Measurements from ENCODE around the gene FAM20A.

Gene FAM20A

DNA sequence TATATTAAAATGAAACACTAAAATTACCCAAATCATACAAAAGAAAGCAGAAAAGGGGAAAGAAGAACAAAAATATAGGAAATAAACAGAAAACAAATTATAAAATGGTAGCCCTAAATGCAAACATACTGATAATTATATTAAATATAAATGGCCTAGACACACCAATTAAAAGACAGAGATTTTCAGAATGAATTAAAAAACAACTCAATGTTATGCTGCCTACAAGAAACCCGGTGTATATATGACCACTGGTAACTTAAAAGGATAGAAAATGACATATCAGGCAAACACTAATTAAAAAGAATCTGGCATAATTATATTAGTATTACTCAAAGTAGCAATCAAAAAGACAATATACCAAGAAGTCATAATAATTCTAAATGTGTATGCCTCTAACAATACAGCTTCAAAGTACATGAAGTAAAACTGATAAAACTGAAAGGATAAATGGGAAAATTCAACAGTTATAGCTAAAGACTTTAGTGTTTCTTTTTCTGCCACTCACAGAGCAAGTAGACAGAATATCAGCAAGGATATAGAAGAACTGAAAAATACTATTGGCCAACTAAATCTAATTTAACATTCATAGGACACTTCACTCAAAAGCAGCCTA, 7.5 kb upstream of the FAM20A start:
- no peak for DNase-seq

DNA sequence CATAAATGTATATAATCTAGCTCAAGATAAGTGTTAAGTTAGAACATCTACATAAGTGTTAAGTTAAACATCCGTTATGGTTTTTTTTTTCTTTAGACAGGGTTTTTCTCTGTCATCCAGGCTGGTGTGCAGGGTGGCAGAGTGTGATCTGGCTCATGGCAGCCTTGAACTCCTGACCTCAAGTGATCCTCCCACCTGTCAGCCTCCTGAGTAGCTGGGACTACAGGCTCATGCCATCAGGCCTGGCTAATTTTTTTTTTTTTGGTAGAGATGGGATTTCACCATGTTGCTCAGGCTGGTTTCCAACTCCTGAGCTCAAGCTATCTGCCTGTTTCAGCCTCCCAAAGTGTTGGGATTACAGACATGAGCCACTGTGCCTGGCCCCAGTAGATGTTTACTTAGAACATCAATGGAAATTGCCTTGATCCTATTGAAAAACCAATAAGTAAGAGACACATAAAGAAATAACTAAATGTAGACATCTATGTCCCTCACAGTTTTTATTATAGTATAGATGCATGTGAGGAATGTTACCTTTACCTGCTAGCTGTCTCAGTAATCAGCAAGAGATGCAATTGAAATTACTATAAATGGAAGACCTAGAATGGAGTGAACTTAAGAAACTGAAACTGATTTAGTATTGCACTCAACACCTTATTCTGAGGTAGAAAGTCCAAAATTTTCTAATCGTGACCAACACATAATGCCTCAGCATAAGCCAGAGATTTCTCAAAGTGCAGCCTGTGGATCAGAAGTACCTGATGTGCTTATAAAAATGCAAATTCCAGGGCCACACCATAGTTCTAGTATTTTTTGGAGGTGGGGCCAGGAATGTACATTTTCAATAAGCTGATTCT, 5.5 kb upstream of the FAM20A start:
- no peak for DNase-seq

DNA sequence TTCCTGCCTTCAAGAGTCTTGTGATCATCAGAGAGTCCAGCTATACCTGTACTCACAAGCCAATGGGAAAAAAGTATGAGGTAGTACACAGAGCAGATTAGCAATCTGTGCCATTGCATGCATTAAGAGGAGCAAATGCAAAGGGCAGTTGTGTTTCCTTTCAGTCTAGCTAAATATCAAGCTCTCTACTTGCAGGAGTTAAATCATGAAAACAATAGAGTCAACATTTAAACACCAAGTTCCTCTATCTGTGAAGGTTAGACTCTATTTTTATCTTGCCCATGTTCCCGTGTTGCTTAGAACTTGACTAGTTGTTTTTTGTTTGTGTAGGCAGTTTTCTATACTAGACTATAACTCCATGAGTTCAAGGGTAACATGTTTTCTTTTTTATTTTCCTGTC, 4.7 kb upstream of the FAM20A start:
- no peak for DNase-seq

DNA sequence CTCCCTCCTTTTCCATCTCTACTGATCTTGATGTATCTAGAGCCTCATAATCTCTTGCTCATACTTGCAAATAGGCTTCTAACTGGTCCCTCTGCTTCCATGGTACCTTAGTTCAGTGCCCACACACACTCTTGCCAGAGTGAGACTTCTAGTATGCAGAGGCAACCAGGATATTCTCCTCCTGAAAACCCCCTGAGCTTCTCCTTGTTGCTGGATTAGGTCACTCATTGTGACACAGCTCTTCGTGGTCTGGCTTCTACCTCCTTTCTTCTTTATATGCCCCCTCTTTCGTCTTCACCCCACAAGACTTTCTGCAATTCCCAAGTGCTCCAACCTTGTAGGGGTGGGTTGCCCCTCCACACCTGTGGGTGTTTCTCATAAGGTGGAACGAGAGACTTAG, 2.5 kb upstream of the FAM20A start:
- no peak for DNase-seq

DNA sequence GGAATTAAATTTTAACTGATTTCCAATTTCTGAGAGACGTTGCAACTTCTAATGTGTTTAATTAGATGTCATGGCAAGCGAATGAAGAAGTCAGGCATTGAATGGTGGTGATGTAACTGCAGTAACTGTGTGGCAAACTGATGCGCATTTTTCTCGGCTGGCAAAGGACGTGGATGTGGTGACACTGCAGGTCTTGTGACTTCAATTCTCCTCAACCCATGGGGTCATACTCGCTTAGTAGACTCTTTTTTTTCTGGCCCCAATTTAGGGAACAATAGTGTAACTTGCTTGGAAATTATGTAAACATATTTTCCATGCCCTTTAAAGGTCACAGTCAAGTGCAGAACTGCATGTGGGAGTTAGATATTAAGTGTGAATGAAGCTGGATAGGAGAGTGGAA, 1.9 kb upstream of the FAM20A start:
- DNase-seq, result no peak

DNA sequence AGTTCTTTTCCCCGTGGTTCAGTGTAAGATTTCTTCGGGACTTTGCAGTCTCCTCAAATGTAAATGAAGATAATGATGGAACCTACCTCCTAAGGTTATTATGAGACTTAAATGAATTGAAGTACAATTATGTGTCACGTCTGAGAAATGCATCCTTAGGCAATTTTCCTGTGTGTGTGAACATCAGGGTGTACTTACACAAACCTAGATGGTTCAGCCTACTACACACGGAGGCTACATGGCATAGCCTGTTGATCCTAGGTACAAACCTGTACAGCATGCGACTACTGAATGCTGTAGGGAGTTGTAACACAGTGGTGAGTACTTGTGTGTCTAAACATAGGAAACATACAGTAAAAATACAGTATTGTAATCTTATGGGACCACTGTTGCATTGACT, 1.1 kb upstream of the FAM20A start:
- DNase-seq, result no peak

DNA sequence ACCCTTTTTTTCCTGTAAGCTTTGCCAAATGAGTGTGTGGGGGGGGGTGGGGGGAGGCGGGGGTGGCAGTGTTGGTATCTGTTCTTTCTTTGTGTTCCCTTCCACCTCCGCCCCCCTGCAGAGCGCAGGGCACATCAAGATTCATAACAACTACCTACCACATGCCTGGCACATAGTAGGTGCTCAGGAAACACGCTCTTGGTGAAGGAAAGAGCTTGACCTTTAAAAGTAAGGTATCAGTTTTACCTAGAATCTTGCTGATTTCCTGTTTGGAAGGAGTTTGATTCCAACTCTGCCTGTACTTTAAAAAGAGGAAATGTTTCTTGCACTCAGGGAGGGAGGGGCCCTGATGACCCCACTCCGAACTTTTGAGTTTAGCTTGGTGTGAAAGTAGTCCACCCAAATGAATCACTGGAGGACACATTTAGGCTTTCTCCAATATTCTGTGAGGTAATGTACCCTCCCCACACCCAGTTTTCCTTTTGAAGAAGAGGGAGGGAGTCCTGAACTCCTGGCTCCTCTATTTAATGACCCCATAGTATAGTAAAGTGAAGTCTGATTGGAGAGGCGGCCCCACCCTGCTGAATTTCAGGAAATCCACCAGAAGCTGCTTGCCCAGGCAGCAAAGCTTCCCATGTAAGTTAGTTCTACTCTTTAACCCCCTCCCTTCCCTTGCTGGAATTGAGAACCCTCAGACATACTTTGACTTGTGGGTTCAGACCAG, 560 bp upstream of the FAM20A start:
- no peak for DNase-seq

DNA sequence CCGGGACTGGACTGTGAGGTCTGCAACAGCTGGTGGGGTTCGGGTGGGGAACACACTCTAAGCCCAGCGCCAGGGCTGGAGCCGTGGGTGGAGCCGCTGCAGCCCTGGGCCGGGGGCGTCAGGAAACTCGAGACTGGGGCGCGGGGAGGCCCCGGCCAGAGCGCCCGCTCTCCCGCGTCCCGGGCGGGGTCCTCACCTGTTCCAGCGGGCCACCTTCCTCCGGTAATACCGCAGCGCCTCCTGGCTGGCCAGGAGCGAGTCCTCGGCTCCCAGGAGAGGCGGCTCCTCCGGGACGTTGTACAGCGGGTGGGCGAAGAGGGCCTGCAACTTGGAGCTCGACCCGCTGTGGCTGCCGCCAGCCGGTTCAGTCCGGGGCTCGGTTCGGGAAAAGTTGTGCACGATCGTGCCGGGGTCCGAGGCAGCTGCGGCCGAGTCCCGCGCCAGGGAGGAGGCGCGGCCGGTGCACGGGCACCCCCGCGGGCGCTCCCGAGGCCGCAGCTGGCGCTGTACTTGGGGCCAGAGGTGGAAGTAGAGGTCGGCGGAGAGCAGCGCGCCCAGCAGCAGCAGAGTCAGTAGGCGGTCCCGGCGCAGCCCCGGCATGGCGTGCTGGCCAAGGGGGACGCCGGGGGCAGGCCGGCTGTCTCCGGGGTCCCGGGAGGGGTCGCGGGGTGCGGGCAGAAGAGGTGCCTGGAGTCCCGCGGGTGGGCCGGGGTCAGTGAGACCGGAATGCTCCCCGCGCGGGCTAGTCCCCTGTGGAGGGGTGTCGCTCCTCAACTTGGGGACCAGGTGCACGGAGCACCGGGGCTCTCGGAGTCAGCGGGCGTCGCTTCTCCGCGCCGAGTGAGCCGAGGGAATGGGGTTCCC, 868 bp downstream of the FAM20A start:
- no peak for DNase-seq

DNA sequence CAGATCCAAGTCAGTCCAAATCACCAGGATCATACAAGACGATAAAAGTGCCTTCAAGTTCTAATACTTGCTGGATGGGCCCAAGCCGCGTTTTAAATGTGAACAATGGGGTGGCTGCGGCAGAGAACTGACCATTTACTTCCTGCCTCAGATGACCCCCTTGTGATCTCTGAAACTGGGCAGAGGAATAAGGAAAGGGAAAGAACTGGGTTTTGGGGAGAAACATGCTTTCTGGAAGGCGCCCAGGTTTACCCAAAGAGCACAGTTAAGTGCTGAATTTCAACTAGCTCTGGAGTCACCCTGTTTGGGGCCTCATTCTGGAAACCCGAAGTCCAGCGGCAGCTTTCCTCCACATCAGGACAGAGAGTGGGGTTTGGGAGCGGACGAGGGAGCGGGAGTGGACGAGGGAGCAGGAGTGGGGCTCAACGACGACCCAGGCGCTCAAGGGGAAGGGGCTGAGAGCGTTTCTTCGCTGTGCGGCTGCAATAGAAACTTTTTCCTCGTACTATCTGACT, 1.6 kb downstream of the FAM20A start:
- no peak for DNase-seq

DNA sequence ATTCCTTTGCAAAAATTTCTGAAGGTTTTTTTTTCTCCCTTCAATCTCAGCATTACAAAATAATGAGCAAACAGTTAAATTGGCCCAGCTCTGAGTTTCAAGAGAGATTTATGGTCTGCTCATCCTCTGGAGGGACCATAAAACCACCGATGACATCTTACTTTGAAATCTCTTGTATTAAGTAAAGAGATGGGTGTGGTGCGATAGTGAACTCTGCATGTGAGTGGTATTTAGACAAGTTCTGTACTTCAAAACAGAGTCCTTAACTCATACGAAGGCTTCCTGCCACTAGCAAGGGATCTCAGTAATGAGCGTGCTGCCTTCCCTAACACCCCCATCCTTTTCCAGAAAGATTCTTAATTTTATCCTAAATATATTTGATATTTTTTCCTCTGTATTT, 2.1 kb downstream of the FAM20A start:
- DNase-seq, result no peak

DNA sequence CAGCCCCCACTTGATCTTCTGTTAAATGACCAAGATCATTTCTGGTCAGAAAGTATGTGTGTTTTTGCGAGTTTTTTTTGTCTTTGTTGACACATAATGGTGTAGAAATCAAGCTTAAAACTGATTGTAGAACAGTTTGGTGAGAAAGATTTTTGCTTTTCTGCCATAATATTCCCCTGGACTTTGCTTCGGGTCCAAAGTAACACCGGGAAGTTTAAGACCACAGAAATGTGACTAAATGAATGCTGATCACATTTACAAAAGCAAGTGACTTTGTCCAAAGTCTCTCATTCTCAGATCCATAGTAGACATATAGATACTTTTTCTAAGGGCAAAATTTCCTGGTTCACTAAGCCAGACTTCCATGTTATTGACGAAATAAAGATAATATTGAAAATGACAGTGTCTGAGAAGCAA, 2.6 kb downstream of the FAM20A start:
- no peak for DNase-seq

DNA sequence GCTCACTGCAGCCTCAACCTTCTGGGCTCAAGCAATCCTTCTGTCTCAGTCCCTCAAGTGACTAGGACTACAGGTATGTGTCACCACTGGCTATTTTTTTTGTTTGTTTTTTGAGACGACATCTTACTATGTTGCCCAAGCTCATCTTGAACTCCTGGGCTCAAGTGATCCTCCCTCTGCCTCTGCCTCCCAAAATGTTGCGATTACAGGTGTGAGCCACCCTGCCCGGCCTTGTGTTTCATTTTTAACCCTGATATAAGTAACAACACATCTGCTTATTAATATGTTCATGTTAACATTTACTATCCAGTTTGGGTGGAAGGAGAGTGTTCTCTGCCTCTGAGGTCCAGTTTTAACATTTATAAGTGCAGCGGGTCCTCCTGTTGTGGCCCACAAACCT, 3.1 kb downstream of the FAM20A start:
- DNase-seq, result no peak

DNA sequence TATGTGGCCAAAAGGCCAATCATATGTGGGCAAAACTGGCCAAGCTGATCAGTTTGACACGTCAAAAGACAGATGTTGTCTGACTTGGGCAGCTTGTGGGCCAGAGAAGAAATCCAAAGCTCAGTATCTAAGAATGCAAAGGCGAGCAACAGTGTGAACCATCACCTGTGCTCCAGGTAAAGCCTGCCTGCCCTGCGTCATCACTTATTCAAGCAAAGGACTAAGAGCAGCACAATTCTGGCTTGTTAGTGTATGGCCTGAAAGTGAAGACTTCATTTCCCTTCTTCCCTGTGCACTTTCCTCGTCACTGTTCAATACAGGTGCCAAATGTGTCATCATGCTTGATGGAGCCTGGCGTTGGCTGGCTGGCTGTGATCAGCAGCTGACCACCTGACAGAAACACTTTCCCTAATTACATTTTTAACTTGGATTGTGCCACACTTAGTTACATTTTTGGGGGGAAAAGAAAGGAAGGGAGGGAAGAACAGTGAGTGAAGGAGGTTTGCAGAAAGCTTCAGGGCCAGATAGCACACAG, 4.7 kb downstream of the FAM20A start:
- DNase-seq, result no peak

DNA sequence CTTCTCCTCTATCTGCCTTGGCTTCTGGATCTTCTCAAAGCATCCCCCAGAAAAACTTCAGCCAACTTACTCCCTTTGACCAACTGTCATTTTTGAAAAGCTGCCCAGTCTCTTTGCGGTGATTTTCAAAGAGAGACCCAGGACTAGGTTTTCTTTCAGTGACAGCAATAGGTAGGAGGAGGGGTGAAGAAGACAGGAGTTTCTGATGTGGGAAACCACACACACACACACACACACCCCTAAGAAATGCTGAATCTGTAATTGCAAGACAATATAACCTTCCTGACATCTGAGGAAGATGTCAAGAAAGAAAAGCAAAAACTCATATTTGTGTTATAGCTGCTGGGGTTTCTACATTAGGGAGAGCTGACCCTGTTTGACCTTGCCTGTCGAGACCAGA, 5.2 kb downstream of the FAM20A start:
- DNase-seq, result no peak

DNA sequence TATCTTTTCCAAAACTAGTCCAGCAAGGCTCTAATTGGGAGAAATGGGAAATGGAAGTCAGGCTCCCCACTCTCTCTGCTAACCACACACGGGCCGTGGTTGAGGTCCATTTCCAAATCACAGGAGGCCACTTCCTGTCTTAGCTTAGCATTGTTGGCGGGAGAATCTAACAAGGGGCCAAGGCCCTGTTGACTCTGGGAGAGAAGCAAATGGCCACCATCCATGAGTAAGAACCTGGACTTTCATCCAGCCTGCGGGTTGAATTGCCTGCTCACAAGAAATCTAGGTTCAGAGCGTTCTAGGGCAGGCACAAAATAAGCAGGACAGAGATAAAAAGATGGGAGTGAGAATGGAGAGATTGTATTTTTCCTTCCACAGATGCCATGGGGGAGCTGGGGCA, 5.7 kb downstream of the FAM20A start:
- no peak for DNase-seq

DNA sequence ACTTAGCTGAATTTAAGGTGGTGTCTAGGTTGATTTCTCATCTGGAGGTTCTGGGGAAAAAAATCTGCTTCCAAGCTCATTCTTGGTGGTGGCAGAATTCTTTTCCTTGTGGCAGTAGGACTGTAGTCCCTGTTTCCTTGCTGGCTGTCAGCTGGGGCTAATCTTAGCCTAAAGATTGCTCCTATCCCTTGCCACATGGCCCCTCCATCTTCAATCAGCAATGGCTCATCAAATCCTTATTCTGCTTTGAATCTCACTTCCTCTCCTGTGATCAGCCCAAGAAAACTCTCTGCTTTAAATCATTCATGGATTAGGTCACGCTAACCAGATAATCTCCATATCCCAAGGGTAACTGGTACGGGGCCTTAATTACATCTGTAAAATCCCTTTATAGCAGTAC, 6.6 kb downstream of the FAM20A start:
- DNase-seq, result no peak

DNA sequence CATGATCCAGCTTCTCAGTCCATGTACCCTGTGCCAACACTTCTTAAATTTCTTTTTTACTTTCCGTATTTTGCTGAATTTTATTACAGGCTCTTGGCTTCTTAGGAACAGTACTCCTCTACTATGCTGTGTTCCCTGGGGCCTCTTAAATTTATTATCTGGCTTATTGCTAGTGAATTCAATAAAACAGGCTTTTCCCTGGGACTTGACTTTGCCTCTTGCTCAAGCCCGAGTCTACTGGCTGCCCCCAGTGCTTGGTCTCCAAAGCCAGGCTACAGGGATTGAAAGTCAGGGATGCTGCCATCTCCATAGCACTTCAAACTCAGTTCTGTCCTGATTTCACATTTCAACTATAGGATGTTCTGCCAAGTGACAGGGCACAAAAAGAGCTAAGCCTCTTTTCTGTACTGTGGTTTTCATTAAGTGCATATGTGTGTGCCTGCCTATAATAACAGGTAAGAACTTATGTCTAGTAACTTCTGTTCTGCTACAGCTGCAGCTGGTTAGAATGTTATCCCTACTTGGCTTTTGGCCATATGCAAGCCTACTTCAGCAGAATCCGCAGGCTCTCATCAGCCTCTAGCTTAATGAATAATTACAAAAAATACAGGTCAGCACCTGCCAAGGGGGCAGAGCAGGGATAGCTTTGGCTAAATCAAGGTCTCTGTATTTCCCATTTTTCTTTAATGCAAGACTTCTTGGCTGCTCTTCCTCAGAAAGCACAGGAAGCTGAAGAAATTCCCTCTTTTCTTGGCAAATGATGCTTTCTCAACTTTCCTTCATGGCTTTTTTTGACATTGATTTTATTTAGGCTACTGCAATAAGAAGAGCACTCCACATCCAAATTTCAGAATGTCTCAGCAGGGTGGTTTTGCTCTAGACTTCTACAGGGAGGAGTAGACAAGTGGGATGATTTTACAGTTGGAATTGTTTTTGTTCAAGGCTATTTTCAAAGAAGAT, 8.2 kb downstream of the FAM20A start:
- DNase-seq, result no peak

DNA sequence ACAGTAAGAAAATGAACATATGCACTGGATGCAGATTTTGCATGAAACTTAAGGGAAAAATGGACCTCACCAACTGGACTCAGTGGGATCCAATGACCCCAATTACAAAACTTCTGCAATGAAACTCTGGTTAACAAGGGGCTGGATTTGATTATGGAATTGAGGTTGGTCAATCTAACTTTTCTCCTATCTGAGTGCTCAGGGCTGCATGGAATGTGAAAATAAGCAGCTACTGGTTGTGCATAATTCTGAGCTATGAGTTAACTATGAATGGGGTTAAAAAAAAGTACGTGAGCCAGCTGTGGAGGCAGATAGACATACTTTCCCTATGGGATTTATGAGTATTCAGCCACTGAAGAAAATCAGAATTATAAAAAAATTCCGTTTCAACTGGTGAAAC, 9.2 kb downstream of the FAM20A start:
- no peak for DNase-seq

DNA sequence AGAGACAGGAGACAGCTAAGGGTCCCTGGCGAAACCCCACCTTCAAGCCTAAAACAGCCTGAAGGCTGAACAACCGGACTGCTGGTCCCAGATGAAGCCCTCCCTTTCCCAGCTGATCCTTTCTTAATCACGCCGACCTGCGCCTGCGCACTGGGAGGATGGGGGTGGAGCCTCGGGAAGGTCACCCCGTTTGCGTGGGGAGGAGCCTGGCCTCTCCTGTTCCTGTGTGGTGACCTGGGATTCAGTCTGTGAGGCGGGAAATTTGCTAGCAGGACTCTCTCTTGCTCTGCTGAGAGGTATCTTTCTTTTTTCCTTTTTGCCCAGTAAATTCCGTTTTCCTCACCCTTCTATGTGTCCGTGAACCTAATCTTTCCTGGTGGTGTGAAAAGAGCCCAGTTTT, 9.6 kb downstream of the FAM20A start:
- DNase-seq, result no peak

DNA sequence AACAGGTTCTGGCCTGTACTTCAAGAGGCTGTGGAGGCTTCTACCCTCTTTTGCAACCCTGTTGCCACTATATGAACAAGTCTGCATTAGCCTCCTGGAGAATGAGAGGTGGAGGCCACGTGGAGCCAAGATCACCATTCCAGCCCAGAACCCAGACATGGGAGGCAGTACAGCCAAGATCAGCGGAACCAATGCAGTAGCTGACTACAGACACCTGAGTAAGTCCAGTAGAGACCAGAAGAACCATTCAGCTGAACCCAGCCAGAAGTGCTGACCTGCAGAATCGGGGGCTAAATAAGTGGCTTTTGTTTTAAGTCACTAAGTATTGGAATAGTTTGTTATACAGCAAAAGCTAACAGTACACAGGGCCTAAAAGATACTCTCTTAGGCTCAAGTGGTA, 12.1 kb downstream of the FAM20A start:
- DNase-seq, result no peak

DNA sequence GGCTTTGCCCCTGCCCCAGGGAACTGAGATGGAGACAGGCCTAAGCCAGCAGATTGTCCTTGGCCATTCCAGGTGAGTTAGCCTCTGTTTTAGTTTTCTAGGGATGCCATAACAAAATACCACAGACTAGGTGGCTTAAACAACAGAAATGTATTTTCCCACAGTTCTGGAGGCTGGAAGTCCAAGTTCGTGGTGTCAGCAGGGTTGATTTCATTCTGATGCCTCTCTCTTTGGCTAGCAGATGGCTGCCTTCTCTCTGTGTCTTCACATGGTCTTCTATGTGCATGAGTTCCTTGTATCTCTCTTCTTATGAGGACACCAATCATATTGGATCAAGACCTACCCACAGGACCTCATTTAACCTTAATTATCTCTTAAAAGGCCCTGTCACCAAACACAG, 12.8 kb downstream of the FAM20A start:
- no peak for DNase-seq
